PC-9 (cell line): ENCODE results near the gene MS4A3. TPM values are rescaled to one million over a fixed set of nuclear protein-coding genes. Genes with fewer than 3 reads are reported as not detected.
"Not testable (repeated sequence)": the region's sequence is repeated elsewhere in the genome, so short reads cannot be mapped to it uniquely, and the experiment has no call there.

ENCODE experiments used
- BruUV-seq: library from RNA; stranded (reverse); fragments of 400-500 nt; replicated peaks from 2 replicates; lab custom pipeline; 2021; lab: Mats Ljungman, UMichigan
- CTCF ChIA-PET: fragments of 300-600 bp; sonication (Branson Sonifier 250); formaldehyde crosslinking; loops from one replicate; lab custom pipeline; 2022; ENCODE audit warnings: antibody characterized with exemption; lab: Charles Lee
- POLR2A ChIA-PET: fragments of 300-600 bp; sonication (Branson Sonifier 250); formaldehyde crosslinking; loops from one replicate; lab custom pipeline; 2022; ENCODE audit warnings: antibody characterized with exemption; ENCODE audit not compliant: unreplicated experiment; lab: Charles Lee
- DNase-seq, 2 experiments: peaks; one replicate each; pipeline versions ENCODE4 v3.0.0 to v3.0.0-alpha.2; 2015 to 2022; ENCODE audit warnings: mixed read lengths in 1 of 2
- H2AFZ ChIP-seq: fragments of 200-600 bp; sonication (generic); 2 replicates; pipeline ENCODE4 v1.8.1; 2017; ENCODE audit warnings: antibody characterized with exemption
- H3F3A ChIP-seq: fragments of 200-600 bp; sonication (generic); 2 replicates; pipeline ENCODE4 v1.8.1; 2017; ENCODE audit warnings: antibody characterized with exemption, mild to moderate bottlenecking, low read depth; ENCODE audit not compliant: insufficient read depth
- H3K27ac ChIP-seq: fragments of 200-600 bp; sonication (generic); 2 replicates; pipeline ENCODE4 v1.6.1; 2016; ENCODE audit warnings: mixed run types
- H3K27me3 ChIP-seq: fragments of 200-600 bp; sonication (generic); 2 replicates; pipeline ENCODE4 v1.6.1; 2016; ENCODE audit warnings: low read depth, mixed run types; ENCODE audit not compliant: insufficient read depth
- H3K36me3 ChIP-seq: fragments of 200-600 bp; sonication (generic); 2 replicates; pipeline ENCODE4 v1.6.1; 2016; ENCODE audit warnings: low read depth, mixed run types
- H3K4me1 ChIP-seq: fragments of 200-600 bp; sonication (generic); replicated peaks from 2 replicates; pipeline ENCODE4 v1.6.1; 2016; ENCODE audit warnings: mixed run types; ENCODE audit not compliant: insufficient read depth
- H3K4me2 ChIP-seq: fragments of 200-600 bp; sonication (generic); 2 replicates; pipeline ENCODE4 v1.6.1; 2017; ENCODE audit warnings: mixed run types
- H3K4me3 ChIP-seq: fragments of 200-600 bp; sonication (generic); 2 replicates; pipeline ENCODE4 v1.6.1; 2016; ENCODE audit warnings: mixed run types
- H3K79me2 ChIP-seq: fragments of 200-600 bp; sonication (generic); 2 replicates; pipeline ENCODE4 v1.6.1; 2017; ENCODE audit warnings: low read depth, mixed run types
- H3K9me2 ChIP-seq: fragments of 200-600 bp; sonication (generic); 2 replicates; pipeline ENCODE4 v1.8.1; 2017; ENCODE audit warnings: mild to moderate bottlenecking; ENCODE audit not compliant: insufficient read depth
- H3K9me3 ChIP-seq: fragments of 200-600 bp; sonication (generic); 2 replicates; pipeline ENCODE4 v1.8.1; 2016; ENCODE audit warnings: low read depth; ENCODE audit not compliant: insufficient read depth
- H4K20me1 ChIP-seq: fragments of 200-600 bp; sonication (generic); 2 replicates; pipeline ENCODE4 v1.8.1; 2017; ENCODE audit not compliant: insufficient read depth
- CTCF ChIP-seq: fragments of 200-600 bp; sonication (generic); conservative IDR thresholded peaks from 2 replicates; pipeline ENCODE4 v1.6.1; 2017; ENCODE audit warnings: mixed run types, antibody characterized with exemption, mild to moderate bottlenecking, moderate library complexity
- EZH2 ChIP-seq: fragments of 200-600 bp; sonication (generic); IDR thresholded peaks from 2 replicates; pipeline ENCODE4 v1.8.0; 2017; ENCODE audit warnings: antibody characterized with exemption, low read depth
- intact Hi-C: fragments of 100-400 bp; cut with micrococcal nuclease; formaldehyde crosslinking; loops from one replicate; pipeline ENCODE4 v1.10.0; 2022; ENCODE audit not compliant: unreplicated experiment
- total RNA-seq: library from RNA; stranded (reverse); gene quantifications from 2 replicates; pipeline ENCODE4 v1.2.3, GENCODE V29; 2021

Gene MS4A3
- total RNA-seq, 1 experiment from 2014 or later: not detected

DNA sequence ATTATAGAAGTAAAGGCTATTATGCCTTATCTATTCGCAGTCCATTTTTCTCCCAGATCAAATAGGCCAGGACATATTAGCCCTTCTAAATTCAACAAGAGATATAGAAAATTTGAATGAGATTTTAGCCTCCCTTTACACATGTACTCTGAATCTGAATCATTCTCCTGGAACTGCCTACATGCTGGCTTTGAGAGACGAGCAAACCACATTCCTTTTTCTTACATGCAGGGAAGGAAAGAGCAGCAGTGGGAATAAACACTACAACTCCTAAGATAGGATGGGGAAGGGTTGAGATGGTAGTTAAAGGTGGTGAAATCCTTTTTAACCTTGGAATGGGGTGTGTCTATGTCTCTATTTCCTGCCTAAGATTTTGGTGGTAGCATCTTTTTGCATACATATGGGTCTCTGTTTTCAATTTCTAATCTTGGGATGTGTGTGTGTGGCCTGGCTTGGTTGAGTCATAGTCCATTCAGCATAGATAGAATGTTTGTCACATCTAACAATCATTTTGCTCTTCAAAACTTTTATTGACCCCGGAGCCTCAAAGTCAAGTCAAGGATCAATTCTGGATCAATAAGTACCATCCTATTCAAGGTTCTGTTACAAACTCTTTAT lies 27.3 kb upstream of the MS4A3 start:
- CTCF ChIA-PET: interaction anchor here (0.6 kb wide), 1 partner anchor 730 kb away, joined by 3 read pairs; no protein-coding TSS in a partner anchor
- Histone ChIP-seq H3K79me2 (no peaks in the 10 kb centered on the region), H4K20me1 (no peaks in the 10 kb centered on the region), H3K4me1 (no peaks in the 10 kb centered on the region), H3K4me2 (no peak overlapping the region), H3K9me3 (no peaks in the 10 kb centered on the region), H3K36me3 (no peaks in the 10 kb centered on the region), H3K27ac (no peak overlapping the region), H3K9me2 (no peaks in the 10 kb centered on the region), H3F3A (no peaks in the 10 kb centered on the region), H2AFZ (no peak overlapping the region), H3K27me3 (peaks cover under 1% of the 10 kb centered on the region; the same call in 1 of the 2 replicates), H3K4me3 (no peak overlapping the region)
- DNase-seq: no peak
- intact Hi-C loops: loop anchor here (10.0 kb wide), 1 partner anchor 204 kb away; no protein-coding TSS in a partner anchor
- POLR2A ChIA-PET: no interaction called here
- TF ChIP-seq CTCF (no peak), EZH2 (no peak)
- BruUV-seq: no TSS peak

DNA sequence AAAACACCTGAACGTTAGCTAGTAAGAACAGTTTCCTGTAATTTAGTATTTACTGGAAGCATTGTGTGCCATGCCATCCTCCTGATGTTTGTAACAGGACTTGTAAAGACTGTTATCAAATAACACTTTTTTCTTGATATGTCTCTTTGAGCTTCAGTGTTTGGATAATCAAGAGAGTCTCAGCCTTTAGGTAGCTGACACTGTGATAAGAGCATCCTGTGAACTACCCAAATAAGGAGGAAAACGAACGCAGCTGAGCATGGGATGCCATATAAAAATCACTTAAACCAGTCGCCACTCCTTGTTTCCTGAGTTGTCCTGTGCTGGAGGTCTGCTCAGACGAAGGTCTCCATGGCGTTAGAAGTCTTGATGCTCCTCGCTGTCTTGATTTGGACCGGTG lies 16.4 kb upstream of the MS4A3 start, which contains the start of gene OOSP2:
OOSP2 (plus strand) TSS at position 301 of the 400 bp plus-strand sequence; CDS start at position 352, 51 bp downstream.
- H3K4me1 ChIP-seq: no peaks in the 10 kb centered on the region
- H4K20me1 ChIP-seq: no peaks in the 10 kb centered on the region
- ChIA-PET POLR2A (no interaction called here), CTCF (no interaction called here)
- DNase-seq: no peak
- no peak for TF ChIP-seq CTCF
- H3K79me2 ChIP-seq: no peaks in the 10 kb centered on the region
- peaks cover 22% of the 10 kb centered on the region for H3K27me3 ChIP-seq
- H3K36me3 ChIP-seq: no peaks in the 10 kb centered on the region
- no peaks in the 10 kb centered on the region for H3K9me3 ChIP-seq
- no TSS peak for BruUV-seq
- H3K9me2 ChIP-seq: no peaks in the 10 kb centered on the region
- H3K27ac ChIP-seq: no peak within 1 kb of the TSS
- intact Hi-C loops: no loop called here
- no peak within 1 kb of the TSS for H3K4me2 ChIP-seq
- no peak within 1 kb of the TSS; the same call in 1 of the 2 replicates for H2AFZ ChIP-seq
- no peaks in the 10 kb centered on the region for H3F3A ChIP-seq
- H3K4me3 ChIP-seq: no peak within 1 kb of the TSS

DNA sequence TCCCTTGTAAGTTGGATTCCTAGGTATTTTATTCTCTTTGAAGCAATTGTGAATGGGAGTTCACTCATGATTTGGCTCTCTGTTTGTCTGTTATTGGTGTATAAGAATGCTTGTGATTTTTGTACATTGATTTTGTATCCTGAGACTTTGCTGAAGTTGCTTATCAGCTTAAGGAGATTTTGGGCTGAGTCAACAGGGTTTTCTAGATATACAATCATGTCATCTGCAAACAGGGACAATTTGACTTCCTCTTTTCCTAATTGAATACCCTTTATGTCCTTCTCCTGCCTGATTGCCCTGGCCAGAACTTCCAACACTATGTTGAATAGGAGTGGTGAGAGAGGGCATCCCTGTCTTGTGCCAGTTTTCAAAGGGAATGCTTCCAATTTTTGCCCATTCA lies 6.0 kb upstream of the MS4A3 start:
- H3K27ac ChIP-seq, H3K9me3 ChIP-seq, H3K9me2 ChIP-seq, H3K4me2 ChIP-seq, DNase-seq, intact Hi-C loops, H3K4me1 ChIP-seq, H2AFZ ChIP-seq, CTCF ChIA-PET, H3K4me3 ChIP-seq, POLR2A ChIA-PET, H4K20me1 ChIP-seq, H3K36me3 ChIP-seq, H3F3A ChIP-seq, BruUV-seq, H3K79me2 ChIP-seq: not testable (repeated sequence)
- H3K27me3 ChIP-seq: peaks cover 12% of the 10 kb centered on the region

GRCh38 chr11:60050839-60051238 lies 5.6 kb upstream of the MS4A3 start:
- H4K20me1 ChIP-seq, H3K4me1 ChIP-seq, H2AFZ ChIP-seq, H3K9me2 ChIP-seq, H3K27ac ChIP-seq, H3K36me3 ChIP-seq, H3K9me3 ChIP-seq, H3K79me2 ChIP-seq, H3F3A ChIP-seq, POLR2A ChIA-PET, CTCF ChIA-PET, H3K4me3 ChIP-seq, BruUV-seq, intact Hi-C loops, DNase-seq, H3K4me2 ChIP-seq: not testable (repeated sequence)
- H3K27me3 ChIP-seq: peaks cover 16% of the 10 kb centered on the region
